HTR-8/SVneo (cell line): ENCODE results near the gene MLYCD.

Source experiments
- DNase-seq: peaks from one replicate; pipeline ENCODE4 v3.0.0; 2011; ENCODE audit warnings: low spot score, mixed read lengths; ENCODE audit not compliant: insufficient read length
- FAIRE-seq: peaks from 2 replicates; lab custom pipeline; 2011; peaks lifted over from hg19 to GRCh38; lab: Jason Lieb, UNC

Gene MLYCD

GRCh38 chr16:83924686-83925085 is 25.8 kb downstream of the MLYCD start:
- no peak for DNase-seq
- FAIRE-seq: no peak

- no peak for FAIRE-seq
- no peak for DNase-seq
Measured at GRCh38 chr16:83925095-83925905, 26.4 kb downstream of the MLYCD start.

GRCh38 chr16:83925957-83926725 is 27.2 kb downstream of the MLYCD start:
- DNase-seq (no peak), FAIRE-seq (peak; percentile 28)

DNA sequence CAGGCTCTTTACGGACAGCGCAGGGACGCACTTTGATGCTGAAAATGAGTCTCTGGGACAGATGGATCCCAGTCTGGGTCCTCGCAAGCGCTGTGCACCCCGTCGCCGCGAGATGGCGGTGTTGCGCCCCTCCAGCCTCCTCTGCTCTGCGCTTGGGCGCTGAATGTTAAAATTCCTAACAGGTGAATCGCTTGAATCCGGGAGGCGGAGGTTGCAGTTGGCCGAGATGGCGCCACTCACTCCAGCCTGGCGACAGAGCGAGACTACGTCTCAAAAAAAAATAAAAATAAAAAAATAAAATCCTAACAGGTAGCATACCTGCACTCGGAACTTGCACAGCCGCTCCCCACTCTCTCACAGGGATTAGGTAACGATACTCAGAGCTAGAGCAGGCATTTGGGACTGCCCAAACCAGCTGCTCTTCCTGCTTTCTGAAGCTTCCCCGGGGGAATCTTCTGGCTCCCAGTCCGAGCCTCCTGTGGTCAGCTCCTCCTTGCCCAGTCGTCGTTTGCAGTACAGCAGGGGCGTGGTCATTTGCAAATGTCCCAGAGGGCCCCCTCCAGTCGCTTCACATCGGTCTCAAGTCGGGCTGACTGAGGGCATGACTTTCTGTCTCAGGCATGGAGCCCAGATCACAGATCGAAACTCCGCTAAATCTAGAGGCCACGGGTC is 27.9 kb downstream of the MLYCD start:
- DNase-seq (peak; percentile 92), FAIRE-seq (peak; percentile 96)

GRCh38 chr16:83928341-83929055 is 29.6 kb downstream of the MLYCD start:
- FAIRE-seq (no peak), DNase-seq (peak; percentile 29)

- DNase-seq (no peak), FAIRE-seq (no peak)
Measured at GRCh38 chr16:83929811-83930555, 31.1 kb downstream of the MLYCD start.

GRCh38 chr16:83930730-83931500 is 32.0 kb downstream of the MLYCD start:
- peak; percentile 55 for FAIRE-seq

DNA sequence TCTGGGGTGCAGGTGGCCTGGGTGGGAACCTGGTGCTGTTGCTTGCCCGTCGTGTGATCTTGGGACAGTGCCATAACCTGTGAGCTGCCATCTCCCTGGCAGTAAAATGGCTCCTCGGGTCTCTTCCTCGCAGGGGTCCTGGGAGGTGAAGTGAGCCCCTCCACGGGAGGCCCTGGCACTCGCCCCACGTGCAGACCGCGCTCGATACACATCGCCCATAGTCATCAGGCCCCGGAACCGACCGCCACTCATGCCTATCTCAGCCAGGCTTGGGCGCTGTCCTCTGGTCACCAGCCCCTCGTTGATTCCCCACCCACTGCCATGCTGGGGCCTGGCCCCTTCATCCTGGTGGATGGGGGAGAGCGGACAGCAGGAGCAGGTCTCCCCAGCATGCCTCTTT is 32.6 kb downstream of the MLYCD start:
- DNase-seq: no peak
- FAIRE-seq: no peak

More at GRCh38 chr16:83930730-83931500, 32.0 kb downstream of the MLYCD start:
- no peak for DNase-seq

- DNase-seq: no peak
- no peak for FAIRE-seq
Measured at GRCh38 chr16:83932304-83932703, 33.4 kb downstream of the MLYCD start.

GRCh38 chr16:83932955-83933673 is 34.2 kb downstream of the MLYCD start:
- FAIRE-seq (peak; percentile 76), DNase-seq (no peak)

DNA sequence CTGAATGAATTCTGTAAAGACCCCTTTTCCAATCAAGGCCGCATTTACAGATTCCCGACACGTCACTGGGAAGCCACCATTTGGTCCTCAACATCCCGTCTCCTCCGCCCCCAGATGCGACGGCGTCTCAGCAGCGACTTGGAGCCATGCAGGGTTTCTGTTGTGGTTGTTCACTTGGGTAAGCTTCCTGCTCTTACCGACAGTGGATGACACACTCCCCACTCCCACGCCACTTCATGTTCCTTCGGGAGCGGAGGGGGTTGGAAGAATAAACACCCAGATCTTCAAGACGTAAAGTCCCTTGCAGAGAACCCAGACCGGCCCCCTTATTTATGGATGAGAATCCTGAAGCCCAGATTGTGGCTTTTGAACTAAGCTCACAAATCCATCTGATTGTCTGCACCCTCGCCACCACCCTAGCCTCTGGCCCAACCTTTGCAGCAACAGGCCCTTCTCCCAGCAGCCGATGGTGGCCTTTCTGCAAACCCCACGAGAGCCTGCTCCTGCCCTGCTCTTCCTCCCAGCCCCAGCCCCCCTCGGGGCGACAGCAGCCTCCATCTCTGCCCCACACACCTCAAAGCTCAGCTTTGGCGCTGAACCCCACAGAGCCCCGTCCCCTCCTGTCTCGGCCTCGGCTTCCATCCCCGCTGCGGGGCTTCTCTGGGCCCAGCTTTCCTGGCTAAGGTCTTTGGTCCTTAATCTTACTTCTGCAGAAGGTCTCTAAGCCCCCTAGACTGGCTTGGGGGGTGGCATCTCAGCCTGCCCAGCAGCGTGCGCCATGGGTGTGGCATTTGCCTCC is 35.2 kb downstream of the MLYCD start:
- no peak for DNase-seq
- no peak for FAIRE-seq

- FAIRE-seq (no peak), DNase-seq (no peak)
Measured at GRCh38 chr16:83934684-83934977, 35.7 kb downstream of the MLYCD start.

- no peak for FAIRE-seq
- DNase-seq: no peak
Measured at GRCh38 chr16:83935005-83935857, 36.3 kb downstream of the MLYCD start.

- FAIRE-seq (no peak), DNase-seq (no peak)
Measured at GRCh38 chr16:83935858-83936255, 36.9 kb downstream of the MLYCD start.

DNA sequence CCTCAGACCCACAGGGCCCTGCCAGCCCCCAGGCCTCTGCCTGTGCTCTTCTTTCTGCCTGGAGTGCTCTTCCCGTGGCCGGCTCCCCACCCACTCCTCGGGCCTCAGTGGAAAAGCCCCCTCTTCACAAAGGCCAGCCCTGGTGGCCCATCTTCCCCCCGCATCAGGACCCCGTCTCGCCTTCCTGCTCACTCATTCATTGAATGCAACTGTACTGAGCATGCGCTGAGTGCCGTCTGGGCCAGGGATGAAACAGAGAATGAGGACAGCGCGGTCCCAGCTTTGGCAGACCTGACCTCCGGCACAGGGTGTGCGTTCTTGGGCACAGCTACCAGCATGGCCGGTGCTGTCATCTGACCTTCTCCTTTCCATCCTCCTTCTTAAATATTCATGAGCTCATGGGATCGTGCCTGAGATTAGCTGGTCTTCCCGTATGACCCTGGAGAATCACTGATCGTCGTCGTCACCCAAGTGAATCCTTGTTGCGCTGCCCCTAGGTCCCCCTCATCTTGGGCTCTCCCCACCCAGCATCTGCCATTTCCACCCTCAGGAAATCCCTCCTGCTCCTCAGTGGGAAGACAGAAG is 37.8 kb downstream of the MLYCD start:
- FAIRE-seq (no peak), DNase-seq (no peak)

- no peak for DNase-seq
- no peak for FAIRE-seq
Measured at GRCh38 chr16:83937267-83937666, 38.4 kb downstream of the MLYCD start.
